NK-92 treated with Interleukin-12 subunit alpha and Interleukin-12 subunit beta, amount 100 ng/mL, for 24 hours (cell line): Measurements from ENCODE around the gene POLR3C.

ENCODE experiments used
- DNase-seq: peaks from one replicate; lab custom pipeline; 2025; lab: John Stamatoyannopoulos, UW

POLR3C gene

GRCh38 chr1:145871994-145872924, 48.3 kb downstream of the POLR3C start:
- DNase-seq = no peak

GRCh38 chr1:145874646-145875045, 50.6 kb downstream of the POLR3C start:
- no peak for DNase-seq

GRCh38 chr1:145877923-145878486, 54.0 kb downstream of the POLR3C start:
- DNase-seq = no peak

GRCh38 chr1:145878724-145879123, 54.7 kb downstream of the POLR3C start:
- DNase-seq = no peak

GRCh38 chr1:145879775-145880174, 55.8 kb downstream of the POLR3C start:
- DNase-seq = no peak

- no peak for DNase-seq
Observed at GRCh38 chr1:145884675-145885074, 60.7 kb downstream of the POLR3C start.

GRCh38 chr1:145885738-145886287, 61.8 kb downstream of the POLR3C start, which contains the start of gene ANKRD35:
ANKRD35 (minus strand) TSS chr1:145885866; CDS start chr1:145885758, 108 bp downstream.
- peak; percentile 24 for DNase-seq

GRCh38 chr1:145886390-145886789, 62.4 kb downstream of the POLR3C start:
- no peak for DNase-seq

GRCh38 chr1:145886816-145887215, 62.8 kb downstream of the POLR3C start:
- DNase-seq = no peak

- DNase-seq = no peak
Observed at GRCh38 chr1:145887631-145888030, 63.6 kb downstream of the POLR3C start.

GRCh38 chr1:145889722-145890121, 65.7 kb downstream of the POLR3C start:
- no peak for DNase-seq

- no peak for DNase-seq
Observed at GRCh38 chr1:145891143-145891542, 67.1 kb downstream of the POLR3C start.

GRCh38 chr1:145891587-145892485, 67.8 kb downstream of the POLR3C start:
- peak; percentile 22 for DNase-seq

- no peak for DNase-seq
Observed at GRCh38 chr1:145892486-145893087, 68.6 kb downstream of the POLR3C start.

- DNase-seq = no peak
Observed at GRCh38 chr1:145893306-145894055, 69.5 kb downstream of the POLR3C start.
